GM04504 (cell line): ENCODE measurements around the gene NPB.

Experiments used
- DNase-seq: peaks from one replicate; pipeline ENCODE4 v3.0.0-alpha.2; 2012; ENCODE audit warnings: low read depth

NPB gene

GRCh38 chr17:81902023-81902652 is at the start of gene NPB:
Gene NPB (plus strand): TSS chr17:81902238. CDS start chr17:81902278, 40 bp downstream.
- DNase-seq: no peak

GRCh38 chr17:81854974-81855774 is 46.9 kb upstream of the NPB start:
- DNase-seq: no peak

GRCh38 chr17:81858170-81858966 is 43.7 kb upstream of the NPB start:
- no peak for DNase-seq

GRCh38 chr17:81858967-81859905 is 42.8 kb upstream of the NPB start:
- DNase-seq: no peak

GRCh38 chr17:81859906-81860755 is 41.9 kb upstream of the NPB start, which contains the start of gene P4HB:
Gene P4HB (minus strand): TSS chr17:81860535. CDS start chr17:81860471, 64 bp downstream.
- DNase-seq: no peak

GRCh38 chr17:81860756-81861568 is 41.1 kb upstream of the NPB start:
- DNase-seq: peak; percentile 100

- no peak for DNase-seq
These were observed 38.8 kb upstream of the NPB start for GRCh38 chr17:81863123-81863675.

- no peak for DNase-seq
These were observed 37.9 kb upstream of the NPB start for GRCh38 chr17:81863833-81864768.

- no peak for DNase-seq
These were observed 36.7 kb upstream of the NPB start for GRCh38 chr17:81865358-81865732.

GRCh38 chr17:81865733-81866439 is 36.2 kb upstream of the NPB start:
- no peak for DNase-seq

GRCh38 chr17:81866440-81867169 is 35.4 kb upstream of the NPB start:
- no peak for DNase-seq

- DNase-seq: no peak
These were observed 34.7 kb upstream of the NPB start for GRCh38 chr17:81867170-81867990.

GRCh38 chr17:81867991-81868673 is 33.9 kb upstream of the NPB start:
- no peak for DNase-seq

- DNase-seq: peak; percentile 60
These were observed 33.3 kb upstream of the NPB start for GRCh38 chr17:81868674-81869220.
